Cardiac fibroblast (primary cell): ENCODE results near the gene LITAF.

Source experiments
- DNase-seq, 2 donors: peaks; one replicate each; pipeline versions ENCODE4 v3.0.0 to v3.0.0-alpha.2; 2010; ENCODE audit warnings: low read depth in 2 of 2
- H3K4me3 ChIP-seq, 2 donors: replicated peaks in 1 of 2; 1 replicate in 1 of 2; 2 replicates in 1 of 2; pipeline ENCODE4 v1.5.1; 2011; ENCODE audit warnings: low read depth in 2 of 2, low read length in 2 of 2, mild to moderate bottlenecking in 2 of 2, moderate library complexity in 1 of 2
- TF ChIP-seq, protein P1 (sequence below): IDR thresholded peaks from one replicate; pipeline ENCODE4 v1.5.1; 2011; ENCODE audit warnings: low read depth, mild to moderate bottlenecking, low read length, inconsistent platforms

Gene LITAF

DNA sequence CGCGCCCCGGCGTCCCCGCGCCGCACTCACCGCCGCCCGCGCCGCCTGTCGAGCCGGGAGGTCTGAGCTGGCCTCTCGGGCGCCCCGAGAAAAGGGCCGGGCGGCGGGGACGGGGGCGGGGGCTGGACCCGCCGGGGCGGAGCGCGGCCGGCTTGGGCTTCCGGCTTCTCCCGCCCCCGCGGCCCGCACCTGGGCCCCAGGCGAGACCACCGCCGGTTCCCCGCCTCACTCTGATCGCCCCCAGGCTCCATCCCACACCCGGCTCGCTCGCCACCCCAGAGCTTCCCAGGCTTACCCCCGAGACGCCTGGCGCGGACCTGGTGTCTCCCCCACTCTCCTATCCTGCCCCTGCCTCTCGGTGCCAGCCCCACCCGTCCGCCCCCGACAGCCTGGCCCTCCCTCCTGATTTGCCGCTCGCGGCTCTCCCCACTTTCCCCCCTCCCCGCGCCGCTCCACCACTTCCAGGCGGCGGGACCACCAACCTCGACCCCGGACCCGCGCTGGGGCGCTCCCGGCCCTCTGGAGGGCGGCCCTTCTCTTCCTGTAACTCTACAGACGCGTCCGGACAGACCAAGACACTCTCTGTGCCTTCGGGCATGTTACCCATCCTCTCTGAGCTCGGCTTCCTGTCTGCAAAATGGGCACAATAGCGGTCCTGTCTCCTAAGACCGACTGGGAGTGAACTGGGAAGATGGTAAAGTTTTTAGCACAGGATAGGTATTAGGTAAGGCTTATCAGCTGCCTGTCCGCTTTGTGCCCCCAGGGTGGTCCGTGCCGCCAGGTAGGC lies at the start of gene LITAF:
LITAF (minus strand) TSS at position 64 of the 787 bp plus-strand sequence. CDS start 30,189 bp downstream, outside the sequence.
- TF ChIP-seq, protein P1, sequence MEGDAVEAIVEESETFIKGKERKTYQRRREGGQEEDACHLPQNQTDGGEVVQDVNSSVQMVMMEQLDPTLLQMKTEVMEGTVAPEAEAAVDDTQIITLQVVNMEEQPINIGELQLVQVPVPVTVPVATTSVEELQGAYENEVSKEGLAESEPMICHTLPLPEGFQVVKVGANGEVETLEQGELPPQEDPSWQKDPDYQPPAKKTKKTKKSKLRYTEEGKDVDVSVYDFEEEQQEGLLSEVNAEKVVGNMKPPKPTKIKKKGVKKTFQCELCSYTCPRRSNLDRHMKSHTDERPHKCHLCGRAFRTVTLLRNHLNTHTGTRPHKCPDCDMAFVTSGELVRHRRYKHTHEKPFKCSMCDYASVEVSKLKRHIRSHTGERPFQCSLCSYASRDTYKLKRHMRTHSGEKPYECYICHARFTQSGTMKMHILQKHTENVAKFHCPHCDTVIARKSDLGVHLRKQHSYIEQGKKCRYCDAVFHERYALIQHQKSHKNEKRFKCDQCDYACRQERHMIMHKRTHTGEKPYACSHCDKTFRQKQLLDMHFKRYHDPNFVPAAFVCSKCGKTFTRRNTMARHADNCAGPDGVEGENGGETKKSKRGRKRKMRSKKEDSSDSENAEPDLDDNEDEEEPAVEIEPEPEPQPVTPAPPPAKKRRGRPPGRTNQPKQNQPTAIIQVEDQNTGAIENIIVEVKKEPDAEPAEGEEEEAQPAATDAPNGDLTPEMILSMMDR = no peak
- H3K4me3 ChIP-seq = peak within 1 kb of the TSS; percentile 71 to 73
- peak; percentile 36 to 68 for DNase-seq

DNA sequence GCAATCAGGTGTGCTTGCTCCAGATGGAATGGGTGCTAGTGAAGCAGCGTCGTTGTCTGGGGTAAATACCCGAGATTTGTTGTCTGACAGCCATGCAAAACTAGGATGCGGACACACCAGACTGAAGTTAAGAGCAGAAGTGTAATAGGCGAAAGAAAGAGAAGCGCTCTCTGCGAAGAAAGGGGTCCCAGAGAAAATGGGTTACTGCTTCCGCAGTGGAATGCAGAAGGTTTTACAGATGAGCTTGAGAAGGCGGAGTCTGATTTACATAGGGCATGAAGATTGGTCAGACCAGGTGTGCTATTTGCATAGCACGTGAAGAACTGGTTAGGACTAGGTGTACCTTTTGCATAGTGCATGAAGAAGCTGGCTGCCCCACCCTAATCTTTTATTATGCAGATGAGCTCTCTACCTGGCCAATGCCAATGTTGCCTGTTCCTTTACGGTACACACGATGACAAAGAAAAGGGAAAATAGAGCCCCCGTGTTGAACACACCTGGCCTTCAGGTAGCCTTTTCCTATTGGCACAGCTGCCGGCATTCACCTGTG lies 49.5 kb upstream of the LITAF start:
- no peak overlapping the region for H3K4me3 ChIP-seq
- TF ChIP-seq, protein P1 = no peak
- no peak for DNase-seq

DNA sequence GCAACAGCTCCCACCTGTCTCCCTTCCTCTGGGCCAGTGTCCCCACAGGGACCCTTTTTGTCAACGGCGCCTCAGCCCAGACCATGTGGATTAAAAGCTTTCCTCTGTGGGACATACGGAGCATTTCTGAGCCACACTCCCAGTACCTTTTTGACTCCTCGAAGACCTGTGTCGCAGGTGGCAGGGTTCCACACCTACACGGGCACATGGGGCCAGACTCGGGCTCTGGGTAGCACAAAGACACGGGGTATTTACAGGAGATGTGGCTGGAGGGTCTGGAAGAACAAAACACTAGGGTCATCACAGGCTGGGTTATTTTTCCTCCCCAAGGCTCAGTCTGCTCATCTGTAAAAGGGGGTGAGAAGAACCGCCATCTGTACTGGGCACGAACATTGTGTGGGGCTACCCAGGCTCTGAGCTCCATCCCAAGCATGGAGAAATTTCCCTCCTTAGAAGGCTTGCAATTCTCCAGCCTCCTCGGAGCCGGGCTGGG lies 49.0 kb upstream of the LITAF start:
- DNase-seq = no peak
- TF ChIP-seq, protein P1 = no peak
- H3K4me3 ChIP-seq = no peak overlapping the region

DNA sequence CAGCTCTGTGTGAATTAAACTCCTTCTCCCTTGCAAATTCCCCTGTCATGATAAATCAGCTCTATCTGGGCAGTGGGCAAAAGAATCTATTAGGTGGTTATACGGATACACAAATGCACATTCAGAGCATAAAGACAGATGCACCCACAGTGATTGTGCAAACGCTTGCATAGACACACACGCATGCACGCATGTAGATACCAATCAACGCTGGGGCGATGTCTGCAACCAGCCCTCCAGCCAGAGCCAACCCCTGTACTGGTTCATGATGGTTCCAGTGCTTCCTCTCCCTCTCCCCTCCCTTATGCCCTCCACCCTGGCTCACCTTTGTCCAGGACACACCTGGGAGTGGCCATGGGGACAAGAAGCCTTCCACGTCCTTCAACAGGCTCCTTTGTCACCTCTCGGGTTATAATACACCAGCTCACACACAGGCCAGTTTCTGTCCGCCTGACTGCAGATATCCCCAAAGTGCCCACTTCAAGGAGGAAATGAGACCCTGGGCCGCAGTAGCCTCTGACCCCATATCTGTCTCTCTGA lies 48.5 kb upstream of the LITAF start:
- no peak overlapping the region for H3K4me3 ChIP-seq

DNA sequence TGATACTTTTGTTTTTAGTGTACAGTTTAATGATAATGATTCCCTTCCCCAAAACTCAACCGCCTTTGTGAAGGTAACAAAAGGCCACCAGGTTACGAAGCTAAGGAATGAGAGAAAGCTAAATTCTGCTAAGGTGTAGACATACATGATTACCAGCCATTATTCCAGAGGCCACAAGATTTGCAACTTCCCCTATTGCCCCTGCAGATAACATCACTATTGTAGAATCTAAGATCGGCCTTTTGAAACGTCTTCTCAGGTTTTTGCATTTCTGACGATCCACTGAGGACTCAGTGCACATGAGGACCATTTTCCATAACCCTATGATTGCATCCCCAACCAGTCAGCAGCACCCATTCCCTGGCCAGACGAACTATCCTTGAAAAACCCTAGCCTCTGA lies 47.6 kb upstream of the LITAF start:
- TF ChIP-seq, protein P1 = no peak
- no peak overlapping the region for H3K4me3 ChIP-seq
- no peak for DNase-seq

More for the DNA sequence above, 48.5 kb upstream of the LITAF start:
- no peak for DNase-seq
- TF ChIP-seq, protein P1 = no peak

DNA sequence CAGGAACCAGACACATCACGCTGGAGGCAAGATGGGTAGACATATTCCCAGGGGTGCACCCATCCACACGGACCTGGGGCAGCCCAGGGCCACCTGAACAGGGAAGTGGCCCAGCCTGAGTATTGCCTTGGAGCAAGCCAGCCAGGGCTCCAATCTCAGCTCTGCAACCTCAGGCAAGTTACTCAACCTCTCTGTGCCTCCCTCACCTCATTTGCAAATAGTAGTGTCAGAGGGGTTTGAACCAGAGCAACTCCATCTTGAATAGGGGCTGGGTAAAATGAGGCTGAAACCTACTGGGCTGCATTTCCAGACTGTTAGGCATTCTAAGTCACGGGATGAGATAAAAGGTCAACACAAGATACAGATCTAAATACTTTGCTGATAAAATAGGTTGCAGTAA lies 46.4 kb upstream of the LITAF start:
- TF ChIP-seq, protein P1 = no peak
- H3K4me3 ChIP-seq = no peak overlapping the region
- DNase-seq = no peak
